HCT116 (cell line): Measurements from ENCODE around the gene PLEKHH2. TPM values are rescaled to one million over a fixed set of nuclear protein-coding genes. Genes with fewer than 3 reads are reported as not detected.

ENCODE experiments used
- ATAC-seq: fragments of 200-7000 bp; cut with Tn5 transposase; 2 replicates; pipeline ENCODE4 v1.9.1; 2020; ENCODE audit warnings: mild to moderate bottlenecking, moderate library complexity
- BruUV-seq: library from RNA; stranded (reverse); fragments of 400-500 nt; replicated peaks from 2 replicates; lab custom pipeline; 2021; lab: Mats Ljungman, UMichigan
- CTCF ChIA-PET: fragments of 300-600 bp; sonication (Branson Sonifier 250); formaldehyde crosslinking; loops from one replicate; lab custom pipeline; 2021; ENCODE audit warnings: antibody characterized with exemption; lab: Charles Lee
- POLR2A ChIA-PET: fragments of 300-600, 350-600 bp; sonication (Branson Sonifier 250); formaldehyde crosslinking; loops from one replicate; lab custom pipeline; 2021; ENCODE audit warnings: antibody characterized with exemption; lab: Charles Lee
- RAD21 ChIA-PET, 2 experiments: fragments of 300-600 bp; sonication (Branson Sonifier 250); formaldehyde crosslinking; loops; one replicate each; lab custom pipeline; 2023; ENCODE audit warnings: low total read pairs in 2 of 2; ENCODE audit not compliant: uncharacterized antibody in 2 of 2, unreplicated experiment in 2 of 2, low non-redundant PET in 1 of 2; lab: Charles Lee
- DNase-seq: peaks from one replicate; pipeline ENCODE4 v3.0.0-alpha.2; 2010; ENCODE audit warnings: low read depth, low spot score
- H2AFZ ChIP-seq: fragments of 200-600 bp; shearing (Covaris generic), sonication (generic); 2 replicates; pipeline ENCODE4 v1.6.1; 2017; ENCODE audit warnings: low read depth, mixed run types, mixed read lengths, antibody characterized with exemption, low read length; ENCODE audit not compliant: poor library complexity, severe bottlenecking
- H3K27ac ChIP-seq: 2 replicates; pipeline ENCODE4 v1.5.1; 2012; ENCODE audit warnings: low read depth, low read length
- H3K27me3 ChIP-seq: fragments of 200-600 bp; sonication (generic); 2 replicates; pipeline ENCODE4 v1.6.1; 2016; ENCODE audit warnings: mixed run types, low read length, mixed read lengths; ENCODE audit not compliant: insufficient read depth
- H3K36me3 ChIP-seq, 2 experiments: fragments of 200-500 bp in 1 of 2; fragments of 200-600 bp in 1 of 2; sonication (Bioruptor generic) in 1 of 2; sonication (generic) in 1 of 2; 2 replicates each; pipeline versions ENCODE4 v1.5.1 to v1.6.1; 2014 to 2016; ENCODE audit warnings: low read length in 2 of 2, inconsistent platforms in 1 of 2, mixed read lengths in 1 of 2, mixed run types in 1 of 2; ENCODE audit not compliant: insufficient read depth in 2 of 2, control insufficient read depth in 1 of 2
- H3K4me1 ChIP-seq, 2 experiments: fragments of 200-600 bp in 1 of 2; sonication (generic) in 1 of 2; 2 replicates each; pipeline versions ENCODE4 v1.5.1 to v1.6.1; 2012 to 2017; ENCODE audit warnings: low read length in 2 of 2, inconsistent platforms in 1 of 2, mild to moderate bottlenecking in 1 of 2, mixed read lengths in 1 of 2, mixed run types in 1 of 2, moderate library complexity in 1 of 2; ENCODE audit not compliant: insufficient read depth in 2 of 2, control insufficient read depth in 1 of 2
- H3K4me2 ChIP-seq: fragments of 200-600 bp; sonication (generic); 2 replicates; pipeline ENCODE4 v1.6.1; 2017; ENCODE audit warnings: mixed run types, low read length, mixed read lengths
- H3K4me3 ChIP-seq, 2 experiments: fragments of 200-600 bp in 1 of 2; sonication (generic) in 1 of 2; replicated peaks in 1 of 2; 2 replicates each; pipeline ENCODE4 v1.5.1; 2011 to 2016; ENCODE audit warnings: low read length in 2 of 2, control low read depth in 1 of 2, low read depth in 1 of 2, mild to moderate bottlenecking in 1 of 2, mixed read lengths in 1 of 2, mixed run types in 1 of 2
- H3K79me2 ChIP-seq: fragments of 200-600 bp; sonication (generic); 2 replicates; pipeline ENCODE4 v1.6.1; 2017; ENCODE audit warnings: mild to moderate bottlenecking, mixed run types, low read length, moderate library complexity, mixed read lengths; ENCODE audit not compliant: insufficient read depth
- H3K9ac ChIP-seq: fragments of 200-600 bp; sonication (generic); 2 replicates; pipeline ENCODE4 v1.6.1; 2016; ENCODE audit warnings: low read length, mixed read lengths
- H3K9me2 ChIP-seq: fragments of 200-600 bp; sonication (generic), shearing (Covaris generic); 2 replicates; pipeline ENCODE4 v1.6.1; 2017; ENCODE audit warnings: mixed run types, mild to moderate bottlenecking, moderate library complexity; ENCODE audit not compliant: insufficient read depth
- H3K9me3 ChIP-seq, 2 experiments: fragments of 200-500 bp in 1 of 2; fragments of 200-600 bp in 1 of 2; sonication (Bioruptor generic) in 1 of 2; sonication (generic) in 1 of 2; 2 replicates each; pipeline ENCODE4 v1.6.1; 2014 to 2017; ENCODE audit warnings: low read length in 2 of 2, mixed read lengths in 2 of 2, inconsistent platforms in 1 of 2, low read depth in 1 of 2, mild to moderate bottlenecking in 1 of 2, mixed run types in 1 of 2, moderate library complexity in 1 of 2; ENCODE audit not compliant: control insufficient read depth in 1 of 2, insufficient read depth in 1 of 2
- H4K20me1 ChIP-seq: fragments of 200-600 bp; sonication (generic), shearing (Covaris generic); 2 replicates; pipeline ENCODE4 v1.6.1; 2017; ENCODE audit warnings: mixed run types, mild to moderate bottlenecking, moderate library complexity; ENCODE audit not compliant: insufficient read depth
- CBX3 ChIP-seq: IDR thresholded peaks from 2 replicates; pipeline ENCODE4 v1.6.1; 2012; ENCODE audit warnings: low read depth
- CTCF ChIP-seq, 3 experiments: fragments of 200-600 bp in 1 of 3; sonication (generic) in 1 of 3; IDR thresholded peaks in 2 of 3; conservative IDR thresholded peaks in 1 of 3; 2 replicates each; pipeline ENCODE4 v1.5.1; 2012 to 2017; ENCODE audit warnings: low read depth in 2 of 3, low read length in 2 of 3, antibody characterized with exemption in 1 of 3, borderline replicate concordance in 1 of 3, control low read depth in 1 of 3, mild to moderate bottlenecking in 1 of 3, mixed read lengths in 1 of 3, mixed run types in 1 of 3, moderate library complexity in 1 of 3; ENCODE audit not compliant: insufficient read depth in 1 of 3
- EZH2 ChIP-seq: fragments of 200-600 bp; sonication (generic); IDR thresholded peaks from 2 replicates; pipeline ENCODE4 v1.6.1; 2017; ENCODE audit warnings: antibody characterized with exemption, mixed run types
- FOSL1 ChIP-seq: IDR thresholded peaks from 2 replicates; pipeline ENCODE4 v1.6.1; 2012; ENCODE audit warnings: low read depth
- MAX ChIP-seq: IDR thresholded peaks from 2 replicates; pipeline ENCODE4 v1.6.1; 2012
- POLR2A ChIP-seq: IDR thresholded peaks from 2 replicates; pipeline ENCODE4 v1.7.0; 2011; ENCODE audit warnings: borderline replicate concordance; ENCODE audit not compliant: insufficient read depth, insufficient read length; ENCODE audit errors: extremely low read depth
- SIN3A ChIP-seq: IDR thresholded peaks from 2 replicates; pipeline ENCODE4 v1.6.1; 2012; ENCODE audit warnings: low read depth
- YY1 ChIP-seq: IDR thresholded peaks from 2 replicates; pipeline ENCODE4 v1.6.1; 2011; ENCODE audit warnings: low read length, low read depth, moderate library complexity, mild to moderate bottlenecking; ENCODE audit not compliant: insufficient replicate concordance; ENCODE audit errors: extremely low read depth
- ZFX ChIP-seq: fragments of 450-650 bp; IDR thresholded peaks from 2 replicates; pipeline ENCODE4 v1.6.1; 2017
- ZNF274 ChIP-seq: fragments of 200-500 bp; sonication (Bioruptor generic); IDR thresholded peaks from 2 replicates; pipeline ENCODE4 v1.6.1; 2014; ENCODE audit warnings: mild to moderate bottlenecking, low read depth, low read length, inconsistent platforms
- intact Hi-C: fragments of 100-400 bp; cut with micrococcal nuclease; formaldehyde crosslinking; loops from 2 replicates; pipeline ENCODE4 v1.10.0; 2022
- total RNA-seq: library from RNA; stranded (reverse); gene quantifications from one replicate; pipeline ENCODE4 v1.2.1, GENCODE V29; 2021; ENCODE audit not compliant: unreplicated experiment
- TF ChIP-seq, protein P1 (sequence below): IDR thresholded peaks from 2 replicates; pipeline ENCODE4 v1.6.1; 2012
- TF ChIP-seq, protein P2 (sequence below): IDR thresholded peaks from 2 replicates; pipeline ENCODE4 v1.6.1; 2011; ENCODE audit warnings: mild to moderate bottlenecking, low read length, moderate library complexity; ENCODE audit not compliant: insufficient replicate concordance; ENCODE audit errors: extremely low read depth

The PLEKHH2 gene
- total RNA-seq, 1 experiment from 2014 or later = 7.8 TPM

DNA sequence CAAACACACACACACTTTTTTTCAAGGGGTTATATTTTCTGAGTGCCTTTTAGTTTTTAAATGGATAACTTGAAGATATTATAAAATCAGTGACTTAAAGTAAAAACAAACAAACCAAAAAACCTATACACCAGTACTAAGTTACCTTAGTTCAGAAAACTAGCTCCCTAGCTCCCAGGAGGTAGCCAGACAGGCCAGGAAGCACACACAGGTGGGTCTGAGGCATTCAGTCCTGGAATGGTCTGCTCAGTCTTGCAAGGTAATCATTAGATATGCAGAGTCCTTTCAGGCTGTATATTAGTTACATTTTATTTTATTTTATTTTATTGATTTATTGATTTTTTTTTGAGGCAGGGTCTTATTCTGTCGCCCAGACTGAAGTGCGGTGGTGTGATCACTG lies 126.0 kb downstream of the PLEKHH2 start:
- no peak overlapping the region for H3K4me3 ChIP-seq
- ChIA-PET CTCF (no interaction called here), POLR2A (no interaction called here), RAD21 (no interaction called here)
- no peak for ATAC-seq
- H2AFZ ChIP-seq = no peak overlapping the region
- BruUV-seq = no TSS peak
- no peaks in the 10 kb centered on the region for H3K36me3 ChIP-seq
- intact Hi-C loops = no loop called here
- H3K9me3 ChIP-seq = no peaks in the 10 kb centered on the region
- no peak overlapping the region for H3K4me2 ChIP-seq
- no peaks in the 10 kb centered on the region for H3K79me2 ChIP-seq
- no peaks in the 10 kb centered on the region for H3K9me2 ChIP-seq
- H3K27ac ChIP-seq = no peak overlapping the region
- H4K20me1 ChIP-seq = no peaks in the 10 kb centered on the region
- no peak for DNase-seq
- no peaks in the 10 kb centered on the region for H3K27me3 ChIP-seq
- TF ChIP-seq POLR2A (no peak), ZNF274 (no peak), FOSL1 (no peak), CBX3 (no peak), SIN3A (no peak), MAX (no peak), ZFX (no peak), EZH2 (no peak), YY1 (no peak), CTCF (IDR thresholded peaks at IDR 0.05 in 2 of 3, conservative IDR thresholded peaks at IDR 0.05 in 1 of 3; ENCODE audit: borderline replicate concordance in 1 of 3, insufficient read depth in 1 of 3, low read depth in 2 of 3, low read length in 2 of 3) (no peak)
- TF ChIP-seq, protein P1, sequence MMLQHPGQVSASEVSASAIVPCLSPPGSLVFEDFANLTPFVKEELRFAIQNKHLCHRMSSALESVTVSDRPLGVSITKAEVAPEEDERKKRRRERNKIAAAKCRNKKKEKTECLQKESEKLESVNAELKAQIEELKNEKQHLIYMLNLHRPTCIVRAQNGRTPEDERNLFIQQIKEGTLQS = no peak
- TF ChIP-seq, protein P2, sequence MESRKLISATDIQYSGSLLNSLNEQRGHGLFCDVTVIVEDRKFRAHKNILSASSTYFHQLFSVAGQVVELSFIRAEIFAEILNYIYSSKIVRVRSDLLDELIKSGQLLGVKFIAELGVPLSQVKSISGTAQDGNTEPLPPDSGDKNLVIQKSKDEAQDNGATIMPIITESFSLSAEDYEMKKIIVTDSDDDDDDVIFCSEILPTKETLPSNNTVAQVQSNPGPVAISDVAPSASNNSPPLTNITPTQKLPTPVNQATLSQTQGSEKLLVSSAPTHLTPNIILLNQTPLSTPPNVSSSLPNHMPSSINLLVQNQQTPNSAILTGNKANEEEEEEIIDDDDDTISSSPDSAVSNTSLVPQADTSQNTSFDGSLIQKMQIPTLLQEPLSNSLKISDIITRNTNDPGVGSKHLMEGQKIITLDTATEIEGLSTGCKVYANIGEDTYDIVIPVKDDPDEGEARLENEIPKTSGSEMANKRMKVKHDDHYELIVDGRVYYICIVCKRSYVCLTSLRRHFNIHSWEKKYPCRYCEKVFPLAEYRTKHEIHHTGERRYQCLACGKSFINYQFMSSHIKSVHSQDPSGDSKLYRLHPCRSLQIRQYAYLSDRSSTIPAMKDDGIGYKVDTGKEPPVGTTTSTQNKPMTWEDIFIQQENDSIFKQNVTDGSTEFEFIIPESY = no peak
- peaks cover 0 to 17% of the 10 kb centered on the region in 2 experiments; a peak in 2 of 4 replicates for H3K4me1 ChIP-seq
- no peak overlapping the region for H3K9ac ChIP-seq
